HCT116 (cell line): ENCODE results near the gene ZACN. TPM values are rescaled to one million over a fixed set of nuclear protein-coding genes. Genes with fewer than 3 reads are reported as not detected.
A peak's percentile ranks its signal among the peaks of the same experiment; 100 is the strongest.

Experiments used
- ATAC-seq: fragments of 200-7000 bp; cut with Tn5 transposase; 2 replicates; pipeline ENCODE4 v1.9.1; 2020; ENCODE audit warnings: mild to moderate bottlenecking, moderate library complexity
- BruUV-seq: library from RNA; stranded (reverse); fragments of 400-500 nt; replicated peaks from 2 replicates; lab custom pipeline; 2021; lab: Mats Ljungman, UMichigan
- CTCF ChIA-PET: fragments of 300-600 bp; sonication (Branson Sonifier 250); formaldehyde crosslinking; loops from one replicate; lab custom pipeline; 2021; ENCODE audit warnings: antibody characterized with exemption; lab: Charles Lee
- POLR2A ChIA-PET: fragments of 300-600, 350-600 bp; sonication (Branson Sonifier 250); formaldehyde crosslinking; loops from one replicate; lab custom pipeline; 2021; ENCODE audit warnings: antibody characterized with exemption; lab: Charles Lee
- RAD21 ChIA-PET, 2 experiments: fragments of 300-600 bp; sonication (Branson Sonifier 250); formaldehyde crosslinking; loops; one replicate each; lab custom pipeline; 2023; ENCODE audit warnings: low total read pairs in 2 of 2; ENCODE audit not compliant: uncharacterized antibody in 2 of 2, unreplicated experiment in 2 of 2, low non-redundant PET in 1 of 2; lab: Charles Lee
- DNase-seq: peaks from one replicate; pipeline ENCODE4 v3.0.0-alpha.2; 2010; ENCODE audit warnings: low read depth, low spot score
- H2AFZ ChIP-seq: fragments of 200-600 bp; shearing (Covaris generic), sonication (generic); 2 replicates; pipeline ENCODE4 v1.6.1; 2017; ENCODE audit warnings: low read depth, mixed run types, mixed read lengths, antibody characterized with exemption, low read length; ENCODE audit not compliant: poor library complexity, severe bottlenecking
- H3K27ac ChIP-seq: 2 replicates; pipeline ENCODE4 v1.5.1; 2012; ENCODE audit warnings: low read depth, low read length
- H3K27me3 ChIP-seq: fragments of 200-600 bp; sonication (generic); 2 replicates; pipeline ENCODE4 v1.6.1; 2016; ENCODE audit warnings: mixed run types, low read length, mixed read lengths; ENCODE audit not compliant: insufficient read depth
- H3K36me3 ChIP-seq, 2 experiments: fragments of 200-500 bp in 1 of 2; fragments of 200-600 bp in 1 of 2; sonication (Bioruptor generic) in 1 of 2; sonication (generic) in 1 of 2; 2 replicates each; pipeline versions ENCODE4 v1.5.1 to v1.6.1; 2014 to 2016; ENCODE audit warnings: low read length in 2 of 2, inconsistent platforms in 1 of 2, mixed read lengths in 1 of 2, mixed run types in 1 of 2; ENCODE audit not compliant: insufficient read depth in 2 of 2, control insufficient read depth in 1 of 2
- H3K4me1 ChIP-seq, 2 experiments: fragments of 200-600 bp in 1 of 2; sonication (generic) in 1 of 2; 2 replicates each; pipeline versions ENCODE4 v1.5.1 to v1.6.1; 2012 to 2017; ENCODE audit warnings: low read length in 2 of 2, inconsistent platforms in 1 of 2, mild to moderate bottlenecking in 1 of 2, mixed read lengths in 1 of 2, mixed run types in 1 of 2, moderate library complexity in 1 of 2; ENCODE audit not compliant: insufficient read depth in 2 of 2, control insufficient read depth in 1 of 2
- H3K4me2 ChIP-seq: fragments of 200-600 bp; sonication (generic); 2 replicates; pipeline ENCODE4 v1.6.1; 2017; ENCODE audit warnings: mixed run types, low read length, mixed read lengths
- H3K4me3 ChIP-seq, 2 experiments: fragments of 200-600 bp in 1 of 2; sonication (generic) in 1 of 2; replicated peaks in 1 of 2; 2 replicates each; pipeline ENCODE4 v1.5.1; 2011 to 2016; ENCODE audit warnings: low read length in 2 of 2, control low read depth in 1 of 2, low read depth in 1 of 2, mild to moderate bottlenecking in 1 of 2, mixed read lengths in 1 of 2, mixed run types in 1 of 2
- H3K79me2 ChIP-seq: fragments of 200-600 bp; sonication (generic); 2 replicates; pipeline ENCODE4 v1.6.1; 2017; ENCODE audit warnings: mild to moderate bottlenecking, mixed run types, low read length, moderate library complexity, mixed read lengths; ENCODE audit not compliant: insufficient read depth
- H3K9ac ChIP-seq: fragments of 200-600 bp; sonication (generic); 2 replicates; pipeline ENCODE4 v1.6.1; 2016; ENCODE audit warnings: low read length, mixed read lengths
- H3K9me2 ChIP-seq: fragments of 200-600 bp; sonication (generic), shearing (Covaris generic); 2 replicates; pipeline ENCODE4 v1.6.1; 2017; ENCODE audit warnings: mixed run types, mild to moderate bottlenecking, moderate library complexity; ENCODE audit not compliant: insufficient read depth
- H3K9me3 ChIP-seq, 2 experiments: fragments of 200-500 bp in 1 of 2; fragments of 200-600 bp in 1 of 2; sonication (Bioruptor generic) in 1 of 2; sonication (generic) in 1 of 2; 2 replicates each; pipeline ENCODE4 v1.6.1; 2014 to 2017; ENCODE audit warnings: low read length in 2 of 2, mixed read lengths in 2 of 2, inconsistent platforms in 1 of 2, low read depth in 1 of 2, mild to moderate bottlenecking in 1 of 2, mixed run types in 1 of 2, moderate library complexity in 1 of 2; ENCODE audit not compliant: control insufficient read depth in 1 of 2, insufficient read depth in 1 of 2
- H4K20me1 ChIP-seq: fragments of 200-600 bp; sonication (generic), shearing (Covaris generic); 2 replicates; pipeline ENCODE4 v1.6.1; 2017; ENCODE audit warnings: mixed run types, mild to moderate bottlenecking, moderate library complexity; ENCODE audit not compliant: insufficient read depth
- CBX3 ChIP-seq: IDR thresholded peaks from 2 replicates; pipeline ENCODE4 v1.6.1; 2012; ENCODE audit warnings: low read depth
- CEBPB ChIP-seq: IDR thresholded peaks from 2 replicates; pipeline ENCODE4 v1.6.1; 2012; ENCODE audit warnings: low read depth
- ELF1 ChIP-seq: IDR thresholded peaks from 2 replicates; pipeline ENCODE4 v1.6.1; 2012; ENCODE audit warnings: low read depth, borderline replicate concordance
- FOSL1 ChIP-seq: IDR thresholded peaks from 2 replicates; pipeline ENCODE4 v1.6.1; 2012; ENCODE audit warnings: low read depth
- RAD21 ChIP-seq: IDR thresholded peaks from 2 replicates; pipeline ENCODE4 v1.6.1; 2012; ENCODE audit warnings: low read depth, mild to moderate bottlenecking
- SP1 ChIP-seq: IDR thresholded peaks from 2 replicates; pipeline ENCODE4 v1.6.1; 2012; ENCODE audit warnings: low read depth
- YY1 ChIP-seq: IDR thresholded peaks from 2 replicates; pipeline ENCODE4 v1.6.1; 2011; ENCODE audit warnings: low read length, low read depth, moderate library complexity, mild to moderate bottlenecking; ENCODE audit not compliant: insufficient replicate concordance; ENCODE audit errors: extremely low read depth
- ZFX ChIP-seq: fragments of 450-650 bp; IDR thresholded peaks from 2 replicates; pipeline ENCODE4 v1.6.1; 2017
- intact Hi-C: fragments of 100-400 bp; cut with micrococcal nuclease; formaldehyde crosslinking; loops from 2 replicates; pipeline ENCODE4 v1.10.0; 2022
- total RNA-seq: library from RNA; stranded (reverse); gene quantifications from one replicate; pipeline ENCODE4 v1.2.1, GENCODE V29; 2021; ENCODE audit not compliant: unreplicated experiment
- TF ChIP-seq, protein P1 (sequence below): IDR thresholded peaks from 2 replicates; pipeline ENCODE4 v1.6.1; 2012

The ZACN gene
- total RNA-seq, 1 experiment from 2014 or later = not detected

DNA sequence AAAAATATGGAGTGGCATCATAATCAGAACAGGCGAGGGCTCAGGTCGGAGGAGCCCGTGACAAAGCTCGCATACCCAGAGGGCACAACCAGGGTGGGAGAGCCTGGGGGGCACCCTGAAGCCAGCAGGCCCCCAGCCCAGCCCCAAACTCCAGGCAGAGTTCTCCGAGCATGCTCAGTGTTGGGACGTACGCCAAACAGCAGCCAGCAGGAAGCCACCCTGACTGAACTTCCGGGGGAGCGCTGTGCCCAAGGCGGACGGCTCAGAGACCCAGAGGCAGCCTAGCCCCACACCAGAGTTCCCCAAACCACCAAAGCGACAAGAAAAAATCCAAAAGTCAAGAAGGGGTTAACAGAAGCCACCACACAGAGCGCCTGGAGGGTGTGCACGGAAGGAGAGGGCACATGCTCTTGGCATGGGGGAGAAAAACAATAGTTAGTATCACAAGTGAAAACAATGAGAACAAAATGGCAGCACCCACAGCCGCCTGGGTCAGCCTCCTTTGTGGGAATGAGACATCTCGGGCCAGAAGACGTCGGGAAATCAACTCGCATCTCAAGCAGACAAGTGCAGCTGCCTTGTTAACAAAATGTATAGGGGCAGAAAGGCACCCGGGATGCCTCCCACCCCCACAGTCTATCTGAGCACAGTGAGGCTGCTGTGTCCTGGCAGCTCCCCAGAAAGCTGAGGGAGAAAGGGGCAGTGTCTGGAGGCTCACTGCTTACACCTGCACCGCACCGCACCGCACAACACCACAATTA is 12.7 kb downstream of the ZACN start:
- ChIA-PET POLR2A (interaction anchor here (1.7 kb wide), 1 partner anchor 19 kb away, joined by 5 read pairs; the partner anchor contains the start of gene SRP68), RAD21 (no interaction called here), CTCF (no interaction called here)
- Histone ChIP-seq H3K4me2 (no peak overlapping the region), H3K9me2 (no peaks in the 10 kb centered on the region), H3K79me2 (no peaks in the 10 kb centered on the region; the same call in 1 of the 2 replicates), H3K9me3 (no peaks in the 10 kb centered on the region), H3K4me1 (peaks cover 13 to 21% of the 10 kb centered on the region in 2 experiments), H3K36me3 (peaks cover 24 to 42% of the 10 kb centered on the region in 2 experiments; a peak in 3 of 4 replicates), H2AFZ (no peak overlapping the region), H3K9ac (no peak overlapping the region), H4K20me1 (no peaks in the 10 kb centered on the region), H3K27me3 (no peaks in the 10 kb centered on the region), H3K27ac (no peak overlapping the region), H3K4me3 (no peak overlapping the region)
- DNase-seq = no peak
- ATAC-seq = no peak
- BruUV-seq = TSS peak; percentile 4
- no peak for TF ChIP-seq YY1
- no peak for TF ChIP-seq SP1
- no peak for TF ChIP-seq ZFX
- TF ChIP-seq FOSL1 = no peak
- TF ChIP-seq ELF1 = no peak
- no peak for TF ChIP-seq RAD21
- no peak for TF ChIP-seq CEBPB
- TF ChIP-seq, protein P1, sequence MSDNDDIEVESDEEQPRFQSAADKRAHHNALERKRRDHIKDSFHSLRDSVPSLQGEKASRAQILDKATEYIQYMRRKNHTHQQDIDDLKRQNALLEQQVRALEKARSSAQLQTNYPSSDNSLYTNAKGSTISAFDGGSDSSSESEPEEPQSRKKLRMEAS = no peak
- TF ChIP-seq CBX3 = no peak
- intact Hi-C loops = no loop called here
